Fibroblast of villous mesenchyme (primary cell): ENCODE measurements around the gene LMAN2. TPM values are rescaled to one million over a fixed set of nuclear protein-coding genes. Genes with fewer than 3 reads are reported as not detected.

Source experiments
- DNase-seq: peaks from one replicate; pipeline ENCODE4 v3.0.0-alpha.2; 2010; ENCODE audit warnings: low read depth
- H3K4me3 ChIP-seq: 2 replicates; pipeline ENCODE4 v1.5.1; 2011; ENCODE audit warnings: low read depth, mild to moderate bottlenecking, low read length
- total RNA-seq: library from RNA; depleted of rRNA; stranded (reverse); fragments of >200 nt; gene quantifications from 2 replicates; pipeline ENCODE4 v1.2.3, GENCODE V29; 2012
- TF ChIP-seq, protein P1 (sequence below): IDR thresholded peaks from 2 replicates; pipeline ENCODE4 v1.5.1; 2012; ENCODE audit warnings: low read depth, mild to moderate bottlenecking, low read length; ENCODE audit not compliant: insufficient read depth

Gene LMAN2
- total RNA-seq, 1 donor: 284 TPM

DNA sequence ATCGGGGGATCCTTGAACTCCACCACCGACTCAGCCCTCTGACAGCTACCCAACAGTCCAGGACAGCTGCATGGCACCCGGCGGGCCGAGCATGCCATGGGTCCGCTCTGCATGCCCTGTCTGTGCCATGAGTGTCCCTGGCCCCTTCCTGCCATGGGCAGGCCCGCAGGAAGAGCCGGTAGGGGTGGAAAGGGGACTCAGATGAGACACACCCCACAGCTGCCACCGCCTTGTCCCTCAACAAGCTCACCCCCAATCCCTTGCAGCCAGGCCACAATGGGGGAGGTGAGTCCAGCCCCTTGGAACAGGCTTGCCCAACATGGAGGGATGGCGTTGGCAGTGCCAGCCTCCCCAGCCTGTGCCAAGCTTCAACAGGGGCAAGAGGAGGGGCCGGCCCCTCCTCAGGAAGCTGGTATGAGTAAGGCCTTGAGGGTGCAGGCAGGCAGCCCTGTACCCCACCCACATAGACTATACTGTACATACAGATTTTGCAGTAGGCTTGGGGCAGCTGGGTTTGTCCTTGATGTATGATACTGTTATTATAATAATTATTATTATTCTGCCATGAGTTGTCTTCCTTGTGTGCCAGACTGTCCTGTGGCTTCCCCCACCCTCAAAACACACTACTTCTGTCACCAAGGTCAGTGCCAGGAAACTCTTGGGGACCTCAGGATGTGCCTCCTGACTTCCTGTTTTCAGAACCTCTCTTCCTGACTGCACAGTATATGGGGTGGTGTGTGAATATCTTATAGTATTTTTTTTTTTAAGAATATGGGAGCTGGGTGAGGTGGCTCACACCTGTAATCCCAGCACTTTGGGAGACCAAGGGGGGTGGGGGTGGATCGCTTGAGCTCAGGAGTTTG lies 20.8 kb upstream of the LMAN2 start:
- TF ChIP-seq, protein P1, sequence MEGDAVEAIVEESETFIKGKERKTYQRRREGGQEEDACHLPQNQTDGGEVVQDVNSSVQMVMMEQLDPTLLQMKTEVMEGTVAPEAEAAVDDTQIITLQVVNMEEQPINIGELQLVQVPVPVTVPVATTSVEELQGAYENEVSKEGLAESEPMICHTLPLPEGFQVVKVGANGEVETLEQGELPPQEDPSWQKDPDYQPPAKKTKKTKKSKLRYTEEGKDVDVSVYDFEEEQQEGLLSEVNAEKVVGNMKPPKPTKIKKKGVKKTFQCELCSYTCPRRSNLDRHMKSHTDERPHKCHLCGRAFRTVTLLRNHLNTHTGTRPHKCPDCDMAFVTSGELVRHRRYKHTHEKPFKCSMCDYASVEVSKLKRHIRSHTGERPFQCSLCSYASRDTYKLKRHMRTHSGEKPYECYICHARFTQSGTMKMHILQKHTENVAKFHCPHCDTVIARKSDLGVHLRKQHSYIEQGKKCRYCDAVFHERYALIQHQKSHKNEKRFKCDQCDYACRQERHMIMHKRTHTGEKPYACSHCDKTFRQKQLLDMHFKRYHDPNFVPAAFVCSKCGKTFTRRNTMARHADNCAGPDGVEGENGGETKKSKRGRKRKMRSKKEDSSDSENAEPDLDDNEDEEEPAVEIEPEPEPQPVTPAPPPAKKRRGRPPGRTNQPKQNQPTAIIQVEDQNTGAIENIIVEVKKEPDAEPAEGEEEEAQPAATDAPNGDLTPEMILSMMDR: no peak
- no peak overlapping the region for H3K4me3 ChIP-seq
- DNase-seq: no peak

DNA sequence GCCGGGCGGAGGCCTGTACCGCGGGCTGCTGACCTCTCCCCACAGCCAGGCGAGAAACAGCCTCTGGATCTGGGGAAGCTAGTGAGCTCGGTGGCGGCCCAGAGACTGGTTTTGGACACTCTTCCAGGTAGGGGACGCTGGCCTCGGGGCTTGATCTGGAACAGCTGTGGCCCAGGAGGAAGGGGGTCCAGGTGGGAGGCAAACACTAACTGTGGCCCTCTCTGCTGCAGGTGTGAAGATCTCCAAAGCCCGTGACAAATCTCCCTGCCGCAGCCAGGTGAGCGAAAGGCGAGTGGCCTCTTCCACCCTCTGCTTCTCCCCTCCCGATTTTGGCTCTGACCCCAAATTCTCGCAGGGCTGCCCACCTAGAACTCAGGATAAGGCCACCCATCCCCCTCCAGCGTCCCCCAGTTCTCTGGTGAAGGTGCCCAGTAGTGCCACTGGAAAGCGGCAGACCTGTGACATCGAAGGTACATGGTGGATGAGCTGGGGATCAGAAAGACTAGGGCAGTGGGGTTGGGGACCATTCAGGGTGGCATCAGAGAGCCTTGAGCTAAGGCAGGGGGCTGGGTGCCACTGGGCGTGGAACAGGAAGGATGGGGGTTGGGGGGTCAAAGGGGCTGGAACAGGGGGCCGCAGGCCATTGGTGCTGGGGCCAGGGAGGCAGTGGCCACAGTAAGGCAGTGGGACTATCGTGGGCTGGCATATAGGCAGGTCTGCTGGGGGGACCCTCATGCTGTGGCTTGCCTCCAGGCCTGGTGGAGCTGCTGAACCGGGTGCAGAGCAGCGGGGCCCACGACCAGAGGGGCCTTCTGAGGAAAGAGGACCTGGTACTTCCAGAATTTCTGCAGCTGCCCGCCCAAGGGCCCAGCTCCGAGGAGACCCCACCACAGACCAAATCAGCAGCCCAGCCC lies 19.9 kb upstream of the LMAN2 start:
- peak overlapping the region; percentile 67 for H3K4me3 ChIP-seq
- DNase-seq: no peak
- TF ChIP-seq, protein P1: no peak

DNA sequence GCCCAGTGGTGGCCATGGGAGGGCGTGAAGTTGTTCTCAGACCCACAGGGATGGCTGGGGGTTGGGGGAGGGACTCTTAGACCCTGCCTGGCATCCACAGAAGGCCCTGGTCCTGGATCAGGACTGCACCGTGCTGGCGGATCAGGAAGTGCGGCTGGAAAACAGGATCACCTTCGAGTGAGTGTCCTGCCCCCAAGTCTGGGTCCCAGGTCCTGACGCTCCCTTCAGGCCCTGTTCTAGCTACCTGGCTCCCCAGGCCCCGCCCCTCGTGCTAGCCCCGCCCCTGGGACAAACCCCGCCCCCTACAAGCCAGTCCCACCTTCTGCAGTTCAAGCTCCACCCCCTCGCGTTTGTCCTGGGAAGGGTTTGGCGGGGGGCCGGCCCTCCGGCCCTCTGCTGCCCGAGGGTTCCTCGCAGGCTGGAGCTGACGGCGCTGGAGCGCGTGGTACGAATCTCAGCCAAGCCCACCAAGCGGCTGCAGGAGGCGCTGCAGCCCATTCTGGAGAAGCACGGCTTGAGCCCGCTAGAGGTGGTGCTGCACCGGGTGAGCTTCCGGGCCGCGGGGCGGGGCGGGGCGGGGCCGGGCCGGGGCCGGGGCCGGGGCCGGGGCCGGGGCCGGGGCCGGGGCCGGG lies 19.1 kb upstream of the LMAN2 start:
- TF ChIP-seq, protein P1: peak; percentile 65
- peak overlapping the region; percentile 67 for H3K4me3 ChIP-seq
- DNase-seq: peak; percentile 92

DNA sequence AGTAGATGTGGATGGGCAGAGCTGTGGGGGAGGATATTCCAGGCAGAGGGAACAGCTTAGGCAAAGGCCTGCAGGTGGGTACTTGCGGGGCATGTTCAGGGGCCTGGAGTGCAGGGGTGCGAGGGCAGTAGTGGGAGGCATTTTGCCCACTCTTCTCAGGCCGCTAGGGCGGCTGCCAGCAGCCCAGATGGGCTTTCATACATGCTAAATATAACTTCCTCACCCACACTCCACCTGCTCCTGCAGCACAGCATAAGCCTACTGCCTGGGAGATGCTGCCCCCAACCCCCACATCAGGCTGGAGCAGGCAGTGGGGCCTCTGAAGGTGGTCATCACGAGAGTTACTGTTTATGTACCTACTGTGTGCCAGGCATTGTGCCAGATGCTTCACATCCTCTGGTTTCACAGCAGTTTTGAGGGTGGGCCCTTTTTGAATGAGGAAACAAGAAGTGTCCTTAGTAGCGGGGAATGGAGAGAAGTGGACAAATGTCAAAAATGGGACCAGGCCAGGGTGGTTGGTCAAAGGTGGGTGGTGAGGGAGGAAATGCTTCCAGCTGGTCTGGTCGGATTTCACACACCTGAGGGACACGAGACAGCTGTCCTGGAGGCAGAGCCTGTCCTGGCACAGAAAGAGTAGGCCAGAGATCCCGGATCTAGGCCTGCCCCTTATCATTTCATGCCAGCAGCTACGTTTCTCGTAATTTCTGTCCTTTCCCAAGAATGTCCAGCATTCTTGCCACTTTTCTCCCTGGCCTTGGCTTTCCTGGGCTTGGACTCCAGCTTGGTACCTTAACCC lies 18.4 kb upstream of the LMAN2 start:
- no peak for DNase-seq
- no peak overlapping the region for H3K4me3 ChIP-seq
- TF ChIP-seq, protein P1: no peak

DNA sequence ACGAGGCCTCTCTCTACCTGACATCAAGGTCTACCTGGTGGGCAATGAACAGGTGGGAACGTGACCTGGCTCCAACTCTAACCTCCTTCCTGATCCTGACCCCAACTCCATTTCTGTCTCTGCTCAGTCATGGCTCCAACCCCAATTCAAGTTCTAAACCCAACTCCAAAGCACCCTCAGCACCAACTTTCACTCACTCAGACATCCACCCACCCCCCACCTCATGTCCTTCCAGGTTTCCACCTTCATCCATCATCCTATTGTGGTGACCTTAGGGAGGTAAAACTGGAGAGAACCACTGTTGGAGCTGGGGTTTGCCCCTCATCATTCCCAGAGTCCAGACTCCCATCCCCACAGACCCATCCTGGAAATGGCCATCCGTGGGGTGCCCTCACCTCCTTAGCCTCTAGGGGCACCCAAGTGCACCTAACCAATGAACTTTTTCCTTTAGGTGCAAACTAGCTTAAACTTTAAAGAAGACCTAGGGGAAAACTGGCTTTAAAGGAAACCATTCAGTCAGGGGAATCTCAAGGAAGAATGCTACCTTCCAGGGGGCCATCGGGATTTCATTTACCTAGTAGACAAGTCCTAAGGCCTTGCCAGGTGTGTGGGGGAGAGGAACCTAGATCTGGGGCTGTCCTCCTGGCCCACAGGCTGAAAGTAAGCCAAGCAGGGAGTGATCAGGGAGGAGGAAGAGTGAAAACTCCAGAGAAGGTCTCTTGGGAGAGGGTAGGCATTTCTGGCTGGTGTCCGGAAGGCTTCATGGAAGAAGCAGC lies 17.6 kb upstream of the LMAN2 start:
- no peak overlapping the region for H3K4me3 ChIP-seq
- no peak for DNase-seq
- TF ChIP-seq, protein P1: peak; percentile 78
